GM12865 (cell line): ENCODE results near the gene STPG4.
"Not testable (repeated sequence)": the region's sequence is repeated elsewhere in the genome, so short reads cannot be mapped to it uniquely, and the experiment has no call there.

ENCODE experiments used
- DNase-seq: peaks from one replicate; pipeline ENCODE4 v3.0.0; 2010; ENCODE audit warnings: low read depth
- H3K4me3 ChIP-seq: 2 replicates; pipeline ENCODE4 v1.5.1; 2011; ENCODE audit warnings: mild to moderate bottlenecking, low read depth, low read length, control low read depth
- CTCF ChIP-seq: IDR thresholded peaks from 2 replicates; pipeline ENCODE4 v1.5.1; 2011; ENCODE audit warnings: low read length, control low read depth, low read depth, inconsistent platforms; ENCODE audit not compliant: insufficient read depth; ENCODE audit errors: missing control alignments

STPG4 gene

GRCh38 chr2:47128705-47129104 lies 26.4 kb downstream of the STPG4 start:
- no peak overlapping the region for H3K4me3 ChIP-seq
- no peak for TF ChIP-seq CTCF
- DNase-seq, result no peak

- H3K4me3 ChIP-seq, result no peak overlapping the region
- no peak for TF ChIP-seq CTCF
- DNase-seq, result no peak
Observed at GRCh38 chr2:47127862-47128543, 27.1 kb downstream of the STPG4 start.

- no peak overlapping the region for H3K4me3 ChIP-seq
- TF ChIP-seq CTCF, result no peak
- DNase-seq, result no peak
Observed at GRCh38 chr2:47126783-47127182, 28.3 kb downstream of the STPG4 start.

GRCh38 chr2:47124740-47125139 lies 30.4 kb downstream of the STPG4 start:
- not testable (repeated sequence) for DNase-seq, H3K4me3 ChIP-seq

GRCh38 chr2:47120424-47120823 lies 34.7 kb downstream of the STPG4 start:
- not testable (repeated sequence) for DNase-seq, H3K4me3 ChIP-seq

- TF ChIP-seq CTCF, result no peak
- H3K4me3 ChIP-seq, result no peak overlapping the region
- DNase-seq, result no peak
Observed at GRCh38 chr2:47119001-47119400, 36.1 kb downstream of the STPG4 start.

GRCh38 chr2:47118581-47118980 lies 36.5 kb downstream of the STPG4 start:
- H3K4me3 ChIP-seq, result no peak overlapping the region
- TF ChIP-seq CTCF, result no peak
- DNase-seq, result no peak

- DNase-seq, result no peak
- no peak overlapping the region for H3K4me3 ChIP-seq
- TF ChIP-seq CTCF, result no peak
Observed at GRCh38 chr2:47112665-47113435, 42.3 kb downstream of the STPG4 start.
